Cardiac muscle cell (in vitro differentiated cells and primary cell): Measurements from ENCODE around the gene AXIN2. TPM values are rescaled to one million over a fixed set of nuclear protein-coding genes. Genes with fewer than 3 reads are reported as not detected.
A peak's percentile ranks its signal among the peaks of the same experiment; 100 is the strongest.

ENCODE experiments used
- DNase-seq, 2 donors: peaks; one replicate each; pipeline versions ENCODE4 v3.0.0 to v3.0.0-alpha.2; 2010 to 2017; ENCODE audit warnings: low read depth in 1 of 2, low spot score in 1 of 2
- H3K27ac ChIP-seq: fragments of 200-600 bp; sonication (generic); 2 replicates; pipeline ENCODE4 v1.5.1; 2016
- H3K27me3 ChIP-seq: fragments of 200-600 bp; sonication (generic); 2 replicates; pipeline ENCODE4 v1.6.0; 2016; ENCODE audit warnings: control low read depth
- H3K36me3 ChIP-seq: fragments of 200-600 bp; sonication (generic); 2 replicates; pipeline ENCODE4 v1.5.1; 2016; ENCODE audit warnings: control low read depth
- H3K4me1 ChIP-seq: fragments of 200-600 bp; sonication (generic); 2 replicates; pipeline ENCODE4 v1.8.1; 2017; ENCODE audit warnings: low read depth, mild to moderate bottlenecking, mixed run types
- H3K4me3 ChIP-seq: fragments of 200-600 bp; sonication (generic); 2 replicates; pipeline ENCODE4 v1.5.1; 2016; ENCODE audit warnings: mild to moderate bottlenecking
- H3K9me3 ChIP-seq: fragments of 200-600 bp; sonication (generic); 2 replicates; pipeline ENCODE4 v1.5.1; 2017; ENCODE audit warnings: low read depth, mild to moderate bottlenecking, control low read depth
- polyA plus RNA-seq: library from polyadenylated mRNA; unstranded; fragments of >200 nt; fragmentation: Nextera tagmentation; extraction: Ambion mirVana; gene quantifications from 2 replicates; pipeline ENCODE4 v1.2.1, GENCODE V29; 2016
- total RNA-seq: library from RNA; depleted of rRNA; stranded (reverse); fragments of >200 nt; gene quantifications from 2 replicates; pipeline ENCODE4 v1.2.3, GENCODE V29; 2016
- TF ChIP-seq, protein P1 (sequence below): IDR thresholded peaks from 2 replicates; pipeline ENCODE4 v1.5.1; 2012; ENCODE audit warnings: low read depth, mild to moderate bottlenecking, low read length

Gene AXIN2
- total and polyA plus RNA-seq, 2 experiments from 2014 or later, result 22.3 to 35.4 TPM

DNA sequence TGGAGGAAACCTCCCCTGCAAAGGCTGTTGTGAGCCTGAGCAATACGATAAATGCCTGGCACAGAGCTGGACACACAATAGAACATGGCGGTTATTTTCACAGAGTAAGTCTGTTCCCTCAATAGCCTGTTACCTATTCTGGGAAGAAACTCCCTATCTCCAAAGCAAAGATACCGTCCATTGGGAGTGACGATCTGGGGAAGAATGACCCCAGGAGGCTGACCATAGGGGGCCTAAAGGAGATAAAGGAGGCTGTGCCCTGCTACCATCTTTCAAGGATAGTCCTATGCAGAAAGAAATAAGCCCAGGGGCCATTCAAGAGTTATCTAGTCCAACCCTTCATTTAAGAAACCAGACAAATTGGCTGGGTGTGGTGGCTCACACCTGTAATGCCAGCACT is 4.1 kb upstream of the AXIN2 start:
- H3K4me1 ChIP-seq, result peaks cover 10% of the 10 kb centered on the region
- DNase-seq, result no peak
- no peak overlapping the region for H3K4me3 ChIP-seq
- H3K27me3 ChIP-seq, result peaks cover under 1% of the 10 kb centered on the region
- TF ChIP-seq, protein P1, sequence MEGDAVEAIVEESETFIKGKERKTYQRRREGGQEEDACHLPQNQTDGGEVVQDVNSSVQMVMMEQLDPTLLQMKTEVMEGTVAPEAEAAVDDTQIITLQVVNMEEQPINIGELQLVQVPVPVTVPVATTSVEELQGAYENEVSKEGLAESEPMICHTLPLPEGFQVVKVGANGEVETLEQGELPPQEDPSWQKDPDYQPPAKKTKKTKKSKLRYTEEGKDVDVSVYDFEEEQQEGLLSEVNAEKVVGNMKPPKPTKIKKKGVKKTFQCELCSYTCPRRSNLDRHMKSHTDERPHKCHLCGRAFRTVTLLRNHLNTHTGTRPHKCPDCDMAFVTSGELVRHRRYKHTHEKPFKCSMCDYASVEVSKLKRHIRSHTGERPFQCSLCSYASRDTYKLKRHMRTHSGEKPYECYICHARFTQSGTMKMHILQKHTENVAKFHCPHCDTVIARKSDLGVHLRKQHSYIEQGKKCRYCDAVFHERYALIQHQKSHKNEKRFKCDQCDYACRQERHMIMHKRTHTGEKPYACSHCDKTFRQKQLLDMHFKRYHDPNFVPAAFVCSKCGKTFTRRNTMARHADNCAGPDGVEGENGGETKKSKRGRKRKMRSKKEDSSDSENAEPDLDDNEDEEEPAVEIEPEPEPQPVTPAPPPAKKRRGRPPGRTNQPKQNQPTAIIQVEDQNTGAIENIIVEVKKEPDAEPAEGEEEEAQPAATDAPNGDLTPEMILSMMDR, result no peak
- H3K9me3 ChIP-seq, result no peaks in the 10 kb centered on the region
- H3K36me3 ChIP-seq, result no peaks in the 10 kb centered on the region
- no peak overlapping the region for H3K27ac ChIP-seq

DNA sequence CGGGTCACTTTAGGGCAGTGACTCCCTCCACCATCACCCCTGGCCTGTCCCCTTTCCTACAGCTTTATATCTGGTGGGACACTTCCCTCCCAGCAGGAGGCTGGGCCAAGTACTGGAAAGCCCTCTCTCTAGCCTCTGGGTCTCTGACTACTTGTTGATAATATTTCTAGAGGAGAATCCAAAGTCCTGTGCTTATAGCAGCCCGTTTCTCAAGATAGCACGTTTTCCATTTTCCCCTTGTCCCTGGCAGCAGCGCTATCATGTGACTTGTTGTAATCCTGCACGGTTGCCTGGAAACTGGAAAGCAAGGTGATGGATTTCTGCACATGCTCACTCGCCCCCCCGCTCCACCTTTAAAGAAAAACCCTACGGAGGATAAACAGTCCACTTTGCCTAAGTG is 3.3 kb upstream of the AXIN2 start:
- H3K36me3 ChIP-seq, result no peaks in the 10 kb centered on the region
- no peak overlapping the region for H3K4me3 ChIP-seq
- TF ChIP-seq, protein P1, result no peak
- peak; percentile 46 to 72 for DNase-seq
- no peaks in the 10 kb centered on the region for H3K9me3 ChIP-seq
- H3K4me1 ChIP-seq, result peaks cover 10% of the 10 kb centered on the region
- H3K27ac ChIP-seq, result no peak overlapping the region
- no peaks in the 10 kb centered on the region for H3K27me3 ChIP-seq

DNA sequence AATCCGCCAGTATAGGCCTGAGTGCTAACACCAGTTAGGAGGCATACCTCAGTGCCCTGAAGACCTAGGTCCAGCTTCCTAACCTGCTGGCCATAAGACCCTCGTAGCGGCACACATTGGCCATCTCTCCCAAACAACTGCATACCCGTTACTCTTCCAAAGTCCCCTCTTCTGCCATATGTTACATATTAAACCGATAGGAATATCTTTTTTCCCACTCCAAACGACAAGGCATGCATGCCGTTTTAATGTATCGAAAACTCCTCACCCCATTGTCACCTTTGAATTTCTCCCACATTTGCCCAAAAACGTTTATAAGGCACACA is 721 bp upstream of the AXIN2 start:
- no peak for DNase-seq
- Histone ChIP-seq H3K27ac (peak overlapping the region; percentile 96), H3K4me3 (peak overlapping the region; percentile 30), H3K4me1 (peaks cover 23% of the 10 kb centered on the region), H3K27me3 (no peaks in the 10 kb centered on the region), H3K36me3 (no peaks in the 10 kb centered on the region), H3K9me3 (no peaks in the 10 kb centered on the region)
- TF ChIP-seq, protein P1, result no peak

DNA sequence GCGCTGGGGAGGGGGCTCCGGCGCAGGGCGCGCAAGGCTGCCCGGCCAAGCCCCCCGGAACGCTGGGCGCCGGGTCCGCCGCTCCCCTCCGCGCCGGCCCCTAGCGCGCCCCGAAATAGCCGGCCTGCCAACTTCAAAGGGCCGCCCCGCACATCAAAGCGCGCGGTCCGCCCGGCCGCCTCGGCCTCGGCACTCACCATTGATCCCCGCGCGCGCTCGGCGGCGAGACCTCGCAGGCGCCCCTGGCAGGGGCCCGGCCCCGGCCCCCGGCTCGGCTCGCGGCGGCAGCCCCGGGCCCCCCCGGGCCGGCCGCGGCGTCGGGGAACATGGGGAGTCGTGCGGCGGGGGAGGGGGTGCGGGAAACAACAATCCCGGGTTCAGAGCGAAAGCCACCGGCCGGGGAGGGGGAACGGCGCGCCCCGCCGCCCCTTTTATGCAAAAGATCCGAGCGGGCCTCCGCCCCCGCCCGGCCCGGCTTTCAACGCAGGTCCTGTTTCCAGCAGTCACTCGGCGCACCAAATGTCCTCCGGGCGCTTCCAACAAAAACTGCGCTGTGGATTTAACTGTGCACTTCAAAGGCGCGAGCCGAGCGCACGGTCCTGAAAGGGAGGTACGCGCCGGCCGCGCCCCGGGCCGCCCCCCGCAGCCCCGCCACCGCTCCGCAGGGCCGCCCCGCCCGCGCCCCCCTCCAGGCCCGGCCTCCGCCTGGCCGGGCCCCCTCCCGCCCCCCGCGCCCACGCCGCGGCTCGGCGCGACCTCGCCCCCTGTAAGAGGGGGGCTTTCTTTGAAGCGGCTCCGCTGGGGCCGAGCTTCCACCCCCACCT is 608 bp downstream of the AXIN2 start:
- TF ChIP-seq, protein P1, result no peak
- H3K27me3 ChIP-seq, result no peaks in the 10 kb centered on the region
- H3K36me3 ChIP-seq, result no peaks in the 10 kb centered on the region
- DNase-seq, result peak; percentile 95 to 97
- no peaks in the 10 kb centered on the region for H3K9me3 ChIP-seq
- H3K4me3 ChIP-seq, result peak overlapping the region; percentile 100
- H3K27ac ChIP-seq, result peak overlapping the region; percentile 96
- H3K4me1 ChIP-seq, result peaks cover 30% of the 10 kb centered on the region

DNA sequence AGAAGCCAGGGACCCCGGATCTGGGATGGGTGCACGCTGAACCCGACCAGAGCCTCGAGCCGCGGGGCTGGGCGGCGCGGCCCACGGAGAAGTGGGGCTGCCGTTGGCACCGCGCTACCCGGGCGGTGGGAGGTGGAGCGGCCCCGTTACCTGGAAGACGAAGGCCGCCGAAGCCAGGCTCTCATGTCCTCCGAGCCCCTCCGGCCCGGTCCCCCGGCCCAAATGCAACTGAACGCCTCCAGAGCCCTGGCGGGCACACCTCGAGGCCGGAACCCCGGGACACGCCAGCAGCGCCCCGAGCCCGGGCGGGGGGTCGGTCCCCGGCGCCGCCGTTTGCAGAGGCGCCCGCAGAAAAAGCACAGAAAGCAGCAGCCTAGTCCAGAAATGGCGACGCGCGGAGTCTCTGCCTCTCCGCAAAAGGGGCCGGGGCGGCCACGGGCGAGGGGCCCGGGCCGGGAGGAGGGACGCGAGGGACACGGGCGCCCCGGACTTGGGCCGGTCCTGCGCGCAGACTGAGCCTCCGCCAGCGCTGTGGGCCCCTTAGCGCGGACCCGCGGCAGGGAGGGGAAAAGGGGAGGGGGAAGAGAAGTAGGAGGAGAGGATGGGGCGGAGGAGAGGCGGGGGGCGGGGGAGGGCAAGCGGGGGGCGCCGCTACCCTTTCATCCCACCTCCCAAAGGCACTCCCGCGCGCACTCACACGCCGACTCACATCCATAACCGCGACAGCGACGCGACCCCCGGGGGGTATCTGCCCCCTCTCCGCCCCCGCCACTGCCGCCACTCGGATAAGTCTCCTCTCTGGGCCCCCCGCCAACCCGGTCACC is 1.4 kb downstream of the AXIN2 start:
- H3K27ac ChIP-seq, result peak overlapping the region; percentile 96
- H3K4me1 ChIP-seq, result peaks cover 27% of the 10 kb centered on the region
- H3K36me3 ChIP-seq, result no peaks in the 10 kb centered on the region

More for the DNA sequence above, 1.4 kb downstream of the AXIN2 start:
- no peaks in the 10 kb centered on the region for H3K9me3 ChIP-seq
- H3K4me3 ChIP-seq, result peak overlapping the region; percentile 100
- H3K27me3 ChIP-seq, result no peaks in the 10 kb centered on the region
- TF ChIP-seq, protein P1, result no peak
- DNase-seq, result peak; percentile 51 to 76
